ENCODE results near the gene POLD1.

GRCh38 chr19:50449236-50449899, 65.2 kb downstream of the POLD1 start:
- no peak for TF ChIP-seq CTCF (IDR thresholded peaks at IDR 0.05)
- TF ChIP-seq POLR2A (IDR thresholded peaks at IDR 0.05) = no peak

Data from esophagus squamous epithelium (tissue), 4 donors.